H1 (cell line): ENCODE results near the gene C5orf15. TPM values are rescaled to one million over a fixed set of nuclear protein-coding genes. Genes with fewer than 3 reads are reported as not detected.
A peak's percentile ranks its signal among the peaks of the same experiment; 100 is the strongest.

Source experiments
- CTCF ChIA-PET: fragments of 300-600 bp; sonication (Branson Sonifier 250); formaldehyde crosslinking; loops from one replicate; lab custom pipeline; 2021; ENCODE audit not compliant: partially characterized antibody; lab: Charles Lee
- POLR2A ChIA-PET: fragments of 300-600 bp; sonication (Branson Sonifier 250); formaldehyde crosslinking; loops from one replicate; lab custom pipeline; 2021; ENCODE audit warnings: inconsistent platforms; ENCODE audit not compliant: partially characterized antibody; lab: Charles Lee
- DNase-seq, 2 experiments: peaks; one replicate each; pipeline versions ENCODE4 v3.0.0 to v3.0.0-alpha.2; 2010 to 2022; ENCODE audit warnings: low spot score in 2 of 2, low read depth in 1 of 2, mixed read lengths in 1 of 2
- FAIRE-seq: peaks from 2 replicates; lab custom pipeline; 2011; peaks lifted over from hg19 to GRCh38; lab: Jason Lieb, UNC
- H2AFZ ChIP-seq: 2 replicates; pipeline ENCODE4 v1.8.1; 2012; ENCODE audit warnings: low read length, inconsistent platforms
- H2AK5ac ChIP-seq: 2 replicates; pipeline ENCODE4 v1.6.1; 2013; ENCODE audit warnings: low read depth, low read length
- H2BK120ac ChIP-seq: replicated peaks from 2 replicates; pipeline ENCODE3; 2013; ENCODE audit warnings: low read depth, low read length, inconsistent platforms
- H2BK12ac ChIP-seq: 2 replicates; pipeline ENCODE4 v1.6.1; 2013; ENCODE audit warnings: low read depth, low read length
- H2BK15ac ChIP-seq: 2 replicates; pipeline ENCODE4 v1.6.1; 2013; ENCODE audit warnings: low read length
- H2BK20ac ChIP-seq: 2 replicates; pipeline ENCODE4 v1.6.1; 2013; ENCODE audit warnings: low read length
- H2BK5ac ChIP-seq: 2 replicates; pipeline ENCODE4 v1.6.1; 2013; ENCODE audit warnings: low read depth, low read length
- H3K14ac ChIP-seq: 2 replicates; pipeline ENCODE4 v1.6.1; 2013; ENCODE audit warnings: inconsistent platforms; ENCODE audit not compliant: insufficient read length
- H3K18ac ChIP-seq: 2 replicates; pipeline ENCODE4 v1.6.1; 2013; ENCODE audit warnings: low read length; ENCODE audit errors: extremely low read depth
- H3K23ac ChIP-seq: 2 replicates; pipeline ENCODE4 v1.6.1; 2013; ENCODE audit warnings: inconsistent platforms; ENCODE audit not compliant: insufficient read length
- H3K23me2 ChIP-seq: 2 replicates; pipeline ENCODE4 v1.6.1; 2013; ENCODE audit warnings: low read depth, low read length
- H3K27ac ChIP-seq: 2 replicates; pipeline ENCODE4 v1.6.1; 2011; ENCODE audit warnings: low read depth, low read length, inconsistent platforms
- H3K27me3 ChIP-seq, 4 experiments: replicated peaks in 1 of 4; 1 replicate in 1 of 4; 2 replicates in 3 of 4; pipeline versions ENCODE4 v1.6.1 to v1.8.1; 2011 to 2013; ENCODE audit warnings: low read length in 3 of 4, mild to moderate bottlenecking in 3 of 4, inconsistent platforms in 2 of 4, mixed read lengths in 2 of 4, moderate library complexity in 1 of 4; ENCODE audit not compliant: control insufficient read depth in 3 of 4, insufficient read depth in 3 of 4; ENCODE audit errors: extremely low read depth in 1 of 4
- H3K36me3 ChIP-seq, 4 experiments: 2 replicates each; pipeline versions ENCODE4 v1.6.1 to v1.8.1; 2011 to 2013; ENCODE audit warnings: mild to moderate bottlenecking in 4 of 4, low read length in 3 of 4, moderate library complexity in 2 of 4, control low read depth in 1 of 4, inconsistent platforms in 1 of 4; ENCODE audit not compliant: insufficient read depth in 4 of 4, control insufficient read depth in 2 of 4
- H3K4ac ChIP-seq: replicated peaks from 2 replicates; pipeline ENCODE3; 2013; ENCODE audit warnings: low read length, low read depth, mixed read lengths, inconsistent platforms; ENCODE audit not compliant: insufficient read length
- H3K4me1 ChIP-seq, 4 experiments: replicated peaks in 1 of 4; 1 replicate in 1 of 4; 2 replicates in 3 of 4; pipeline versions ENCODE4 v1.6.1 to v1.8.1; 2011 to 2013; ENCODE audit warnings: low read length in 3 of 4, inconsistent platforms in 2 of 4, mixed read lengths in 1 of 4; ENCODE audit not compliant: insufficient read depth in 4 of 4, control insufficient read depth in 3 of 4
- H3K4me2 ChIP-seq, 2 experiments: 2 replicates each; pipeline versions ENCODE4 v1.6.1 to v1.8.1; 2011 to 2013; ENCODE audit warnings: low read depth in 2 of 2, low read length in 2 of 2, control low read depth in 1 of 2, inconsistent platforms in 1 of 2, mild to moderate bottlenecking in 1 of 2; ENCODE audit not compliant: insufficient read depth in 1 of 2
- H3K4me3 ChIP-seq, 4 experiments: fragments of 200-600, 300-600 bp in 1 of 4; sonication (generic), shearing (Covaris generic), sonication (Bioruptor Twin) in 1 of 4; 2 replicates each; pipeline versions ENCODE4 v1.5.1 to v1.8.1; 2011 to 2016; ENCODE audit warnings: low read length in 4 of 4, low read depth in 3 of 4, control low read depth in 2 of 4, inconsistent platforms in 2 of 4, mild to moderate bottlenecking in 2 of 4, mixed read lengths in 1 of 4, moderate library complexity in 1 of 4; ENCODE audit not compliant: insufficient read depth in 2 of 4; ENCODE audit errors: extremely low read depth in 1 of 4
- H3K56ac ChIP-seq: replicated peaks from 2 replicates; pipeline ENCODE3; 2013; ENCODE audit warnings: low read depth, mild to moderate bottlenecking, mixed read lengths, low read length, inconsistent platforms; ENCODE audit not compliant: insufficient read length
- H3K79me1 ChIP-seq: 2 replicates; pipeline ENCODE4 v1.6.1; 2013; ENCODE audit warnings: low read depth, low read length, control low read depth
- H3K79me2 ChIP-seq, 2 experiments: 2 replicates each; pipeline versions ENCODE4 v1.6.1 to v1.8.1; 2012 to 2013; ENCODE audit warnings: low read length in 2 of 2, mild to moderate bottlenecking in 2 of 2, inconsistent platforms in 1 of 2; ENCODE audit not compliant: insufficient read depth in 2 of 2, control insufficient read depth in 1 of 2
- H3K9ac ChIP-seq, 4 experiments: replicated peaks in 1 of 4; 1 replicate in 1 of 4; 2 replicates in 3 of 4; pipeline versions ENCODE4 v1.6.1 to v1.8.1; 2011 to 2013; ENCODE audit warnings: low read depth in 3 of 4, low read length in 3 of 4, control low read depth in 2 of 4, mild to moderate bottlenecking in 2 of 4, moderate library complexity in 2 of 4, inconsistent platforms in 1 of 4; ENCODE audit errors: extremely low read depth in 1 of 4
- H3K9me3 ChIP-seq, 2 experiments: 2 replicates each; pipeline versions ENCODE4 v1.6.1 to v1.8.1; 2012 to 2013; ENCODE audit warnings: mild to moderate bottlenecking in 2 of 2, moderate library complexity in 2 of 2, control low read depth in 1 of 2, inconsistent platforms in 1 of 2, low read depth in 1 of 2, low read length in 1 of 2, mixed read lengths in 1 of 2; ENCODE audit not compliant: insufficient read depth in 2 of 2
- H4K20me1 ChIP-seq, 2 experiments: replicated peaks in 1 of 2; 2 replicates each; pipeline versions ENCODE3 to v1.8.1; 2011 to 2013; ENCODE audit warnings: inconsistent platforms in 2 of 2, low read length in 2 of 2, mild to moderate bottlenecking in 1 of 2; ENCODE audit not compliant: insufficient read depth in 2 of 2, control insufficient read depth in 1 of 2
- H4K5ac ChIP-seq: 2 replicates; pipeline ENCODE4 v1.6.1; 2013; ENCODE audit warnings: low read length, low read depth, mixed read lengths, inconsistent platforms; ENCODE audit not compliant: insufficient read length
- H4K8ac ChIP-seq: 2 replicates; pipeline ENCODE4 v1.8.0; 2013; ENCODE audit warnings: mild to moderate bottlenecking, moderate library complexity, low read length, inconsistent platforms; ENCODE audit not compliant: insufficient read depth; ENCODE audit errors: extremely low read depth
- H4K91ac ChIP-seq: replicated peaks from 2 replicates; pipeline ENCODE3; 2013; ENCODE audit warnings: low read length, mixed read lengths, inconsistent platforms; ENCODE audit not compliant: insufficient read length
- BCL11A ChIP-seq, 2 experiments: IDR thresholded peaks; one replicate each; pipeline ENCODE4 v1.6.1; 2011; ENCODE audit warnings: low read depth in 2 of 2, low read length in 2 of 2, mild to moderate bottlenecking in 2 of 2
- BRCA1 ChIP-seq: IDR thresholded peaks from 2 replicates; pipeline ENCODE4 v1.6.1; 2012; ENCODE audit warnings: low read depth, low read length, improper control_type of control experiment
- CBX5 ChIP-seq: fragments of 300-800, 300-1000 bp; sonication (generic); IDR thresholded peaks from 2 replicates; pipeline ENCODE4 v1.7.1; 2016; ENCODE audit warnings: antibody characterized with exemption, low read length, low read depth
- CTBP2 ChIP-seq: IDR thresholded peaks from 2 replicates; pipeline ENCODE4 v1.7.0; 2011; ENCODE audit warnings: borderline replicate concordance, mild to moderate bottlenecking, moderate library complexity, mixed read lengths, low read length; ENCODE audit not compliant: insufficient read depth, insufficient read length
- EGR1 ChIP-seq: IDR thresholded peaks from 2 replicates; pipeline ENCODE4 v1.6.1; 2011; ENCODE audit warnings: low read depth, low read length, borderline replicate concordance
- EZH2 ChIP-seq: fragments of 200-600 bp; sonication (generic); IDR thresholded peaks from 2 replicates; pipeline ENCODE4 v1.7.1; 2012; ENCODE audit warnings: low read depth, mild to moderate bottlenecking, moderate library complexity, low read length, inconsistent platforms; ENCODE audit not compliant: severe bottlenecking
- JUND ChIP-seq: IDR thresholded peaks from 2 replicates; pipeline ENCODE4 v1.6.1; 2011; ENCODE audit warnings: mild to moderate bottlenecking, improper control_type of control experiment, low read length
- RFX5 ChIP-seq: IDR thresholded peaks from 2 replicates; pipeline ENCODE4 v1.6.1; 2011; ENCODE audit warnings: low read depth, low read length, improper control_type of control experiment, borderline replicate concordance
- SP2 ChIP-seq: IDR thresholded peaks from 2 replicates; pipeline ENCODE4 v1.6.1; 2012; ENCODE audit warnings: mild to moderate bottlenecking, low read length, inconsistent platforms
- SP4 ChIP-seq: IDR thresholded peaks from 2 replicates; pipeline ENCODE4 v1.6.1; 2012; ENCODE audit warnings: low read length, inconsistent platforms
- WGBS, 2 experiments: shearing (Covaris generic) in 1 of 2; methylation state at CpG; one replicate each; pipeline versions ENCODE4 v1.1.6 to v1.1.7; 2013 to 2015; ENCODE audit warnings: low lambda C conversion rate in 2 of 2, mixed read lengths in 2 of 2, inconsistent platforms in 1 of 2, low coverage in 1 of 2, missing lambda C conversion rate in 1 of 2; ENCODE audit not compliant: insufficient replicate concordance in 2 of 2, insufficient coverage in 1 of 2, insufficient read length in 1 of 2; ENCODE audit errors: extremely low coverage in 1 of 2, missing lambda C conversion rate in 1 of 2; 5-methylcytosine and 5-hydroxymethylcytosine counted together
- polyA plus RNA-seq, 7 experiments: library from polyadenylated mRNA; depleted of rRNA in 3 of 7; stranded (reverse) in 5 of 7; unstranded in 2 of 7; fragments of >200 nt in 5 of 7; fragments of 200-250 nt in 2 of 7; gene quantifications; 1 replicate in 5 of 7; 2 replicates in 1 of 7; 4 replicates in 1 of 7; pipeline versions ENCODE4 v1.2.1 to v1.2.3, GENCODE V29; 2011 to 2013; ENCODE audit warnings: missing spikeins in 2 of 7, mixed read lengths in 2 of 7
- total RNA-seq: library from RNA; stranded (reverse); fragmentation: NEBNext Ultra II Directional; extraction: Animal tissue kit (Norgen Biotek cat#: 25700); gene quantifications from 2 replicates; pipeline ENCODE4 v1.2.1, GENCODE V29; 2021
- TF ChIP-seq, protein P1 (sequence below): IDR thresholded peaks from 2 replicates; pipeline ENCODE4 v1.6.1; 2012; ENCODE audit warnings: low read length, inconsistent platforms

Gene C5orf15
- total and polyA plus RNA-seq, 2 of the 8 experiments (the other 6 are each of a cell fraction or from before 2014, with no cell fraction given): 31.7 to 39.3 TPM

DNA sequence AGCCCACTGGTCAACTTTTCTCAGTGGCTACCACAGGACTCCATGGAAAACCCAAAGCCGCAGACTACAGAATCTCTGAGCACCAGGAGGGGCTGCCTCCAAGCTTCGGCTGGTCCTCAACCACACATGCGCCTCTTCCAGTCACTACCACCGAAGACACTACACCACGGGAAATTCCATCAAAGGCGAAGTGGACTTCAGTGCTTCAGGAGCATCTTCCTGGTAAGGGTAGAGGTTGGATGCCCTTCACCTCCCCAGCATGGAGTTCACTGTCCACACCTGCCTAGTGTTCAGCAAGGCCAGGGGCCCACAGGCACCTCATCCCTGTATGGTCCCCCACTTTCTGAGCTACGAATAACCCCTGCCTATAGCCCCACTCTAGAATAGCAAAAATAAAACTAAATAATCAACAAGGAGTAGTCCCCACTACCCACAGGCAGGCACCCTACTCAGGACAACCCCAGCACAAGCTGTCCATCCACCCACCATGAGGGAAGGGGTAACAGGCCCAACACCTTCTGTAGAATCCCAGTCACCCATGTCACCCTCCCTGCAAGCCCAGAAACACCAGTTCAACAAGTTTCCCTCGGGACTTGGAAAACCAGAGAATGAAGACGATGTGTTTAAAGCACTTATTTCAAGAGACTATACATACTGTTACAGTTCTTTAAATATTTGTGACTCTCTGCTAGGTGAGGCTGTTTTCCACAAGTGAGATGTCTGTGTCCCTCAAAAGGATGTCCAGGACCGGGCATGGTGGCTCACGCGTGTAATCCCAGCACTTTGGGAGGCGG lies 33.7 kb upstream of the C5orf15 start:
- Histone ChIP-seq H3K9me3 (no peaks in the 10 kb centered on the region), H2BK12ac (no peak overlapping the region), H3K4me1 (peaks cover 3 to 20% (median 12%) of the 10 kb centered on the region in 4 experiments), H4K5ac (no peak overlapping the region), H2BK20ac (no peak overlapping the region), H3K36me3 (no peaks in the 10 kb centered on the region; a peak in 1 of 8 replicates), H3K14ac (no peak overlapping the region), H3K18ac (no peak overlapping the region), H3K23me2 (peaks cover 16% of the 10 kb centered on the region), H3K79me1 (peaks cover 6% of the 10 kb centered on the region; the same call in 1 of the 2 replicates), H3K56ac (no peak overlapping the region), H3K27me3 (no peaks in the 10 kb centered on the region), H3K23ac (no peak overlapping the region), H4K8ac (no peak overlapping the region), H2BK5ac (no peak overlapping the region), H3K79me2 (peaks cover 45 to 70% of the 10 kb centered on the region in 2 experiments), H4K20me1 (peaks cover 28 to 39% of the 10 kb centered on the region in 2 experiments), H2AFZ (no peak overlapping the region), H4K91ac (no peak overlapping the region), H3K27ac (no peak overlapping the region), H3K4me3 (no peak overlapping the region), H3K4ac (no peak overlapping the region), H2BK120ac (no peak overlapping the region), H3K4me2 (peak overlapping the region; percentile 9 to 91; a peak in 2 of 4 replicates), H3K9ac (no peak overlapping the region), H2BK15ac (no peak overlapping the region), H2AK5ac (no peak overlapping the region)
- POLR2A ChIA-PET: interaction anchor here (1.0 kb wide), 1 partner anchor 9 kb away, joined by 3 read pairs; no protein-coding TSS in a partner anchor
- 96% methylated on average over 13 of the region's 13 CpGs; no CpG with 5 or more reads in 1 of the 2 experiments for WGBS, 2 experiments
- CTCF ChIA-PET: interaction anchor here (1.3 kb wide), 1 partner anchor 37 kb away, joined by 4 read pairs; no protein-coding TSS in a partner anchor
- no peak for DNase-seq
- no peak for FAIRE-seq
- TF ChIP-seq EGR1 (no peak), SP2 (no peak), EZH2 (no peak), SP4 (no peak), JUND (no peak), CBX5 (no peak), RFX5 (no peak), BRCA1 (no peak), CTBP2 (no peak), BCL11A (IDR thresholded peaks at IDR 0.05; ENCODE audit: low read depth in 2 of 2, low read length in 2 of 2) (no peak)
- TF ChIP-seq, protein P1, sequence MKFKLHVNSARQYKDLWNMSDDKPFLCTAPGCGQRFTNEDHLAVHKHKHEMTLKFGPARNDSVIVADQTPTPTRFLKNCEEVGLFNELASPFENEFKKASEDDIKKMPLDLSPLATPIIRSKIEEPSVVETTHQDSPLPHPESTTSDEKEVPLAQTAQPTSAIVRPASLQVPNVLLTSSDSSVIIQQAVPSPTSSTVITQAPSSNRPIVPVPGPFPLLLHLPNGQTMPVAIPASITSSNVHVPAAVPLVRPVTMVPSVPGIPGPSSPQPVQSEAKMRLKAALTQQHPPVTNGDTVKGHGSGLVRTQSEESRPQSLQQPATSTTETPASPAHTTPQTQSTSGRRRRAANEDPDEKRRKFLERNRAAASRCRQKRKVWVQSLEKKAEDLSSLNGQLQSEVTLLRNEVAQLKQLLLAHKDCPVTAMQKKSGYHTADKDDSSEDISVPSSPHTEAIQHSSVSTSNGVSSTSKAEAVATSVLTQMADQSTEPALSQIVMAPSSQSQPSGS: no peak
